H1 (cell line): ENCODE data around the gene IL6R. TPM values are rescaled to one million over a fixed set of nuclear protein-coding genes. Genes with fewer than 3 reads are reported as not detected.

Source experiments
- CTCF ChIA-PET: fragments of 300-600 bp; sonication (Branson Sonifier 250); formaldehyde crosslinking; loops from one replicate; lab custom pipeline; 2021; ENCODE audit not compliant: partially characterized antibody; lab: Charles Lee
- POLR2A ChIA-PET: fragments of 300-600 bp; sonication (Branson Sonifier 250); formaldehyde crosslinking; loops from one replicate; lab custom pipeline; 2021; ENCODE audit warnings: inconsistent platforms; ENCODE audit not compliant: partially characterized antibody; lab: Charles Lee
- DNase-seq, 2 experiments: peaks; one replicate each; pipeline versions ENCODE4 v3.0.0 to v3.0.0-alpha.2; 2010 to 2022; ENCODE audit warnings: low spot score in 2 of 2, low read depth in 1 of 2, mixed read lengths in 1 of 2
- FAIRE-seq: peaks from 2 replicates; lab custom pipeline; 2011; peaks lifted over from hg19 to GRCh38; lab: Jason Lieb, UNC
- H2AFZ ChIP-seq: 2 replicates; pipeline ENCODE4 v1.8.1; 2012; ENCODE audit warnings: low read length, inconsistent platforms
- H2AK5ac ChIP-seq: 2 replicates; pipeline ENCODE4 v1.6.1; 2013; ENCODE audit warnings: low read depth, low read length
- H2BK120ac ChIP-seq: replicated peaks from 2 replicates; pipeline ENCODE3; 2013; ENCODE audit warnings: low read depth, low read length, inconsistent platforms
- H2BK12ac ChIP-seq: 2 replicates; pipeline ENCODE4 v1.6.1; 2013; ENCODE audit warnings: low read depth, low read length
- H2BK15ac ChIP-seq: 2 replicates; pipeline ENCODE4 v1.6.1; 2013; ENCODE audit warnings: low read length
- H2BK20ac ChIP-seq: 2 replicates; pipeline ENCODE4 v1.6.1; 2013; ENCODE audit warnings: low read length
- H2BK5ac ChIP-seq: 2 replicates; pipeline ENCODE4 v1.6.1; 2013; ENCODE audit warnings: low read depth, low read length
- H3K14ac ChIP-seq: 2 replicates; pipeline ENCODE4 v1.6.1; 2013; ENCODE audit warnings: inconsistent platforms; ENCODE audit not compliant: insufficient read length
- H3K18ac ChIP-seq: 2 replicates; pipeline ENCODE4 v1.6.1; 2013; ENCODE audit warnings: low read length; ENCODE audit errors: extremely low read depth
- H3K23ac ChIP-seq: 2 replicates; pipeline ENCODE4 v1.6.1; 2013; ENCODE audit warnings: inconsistent platforms; ENCODE audit not compliant: insufficient read length
- H3K23me2 ChIP-seq: 2 replicates; pipeline ENCODE4 v1.6.1; 2013; ENCODE audit warnings: low read depth, low read length
- H3K27ac ChIP-seq: 2 replicates; pipeline ENCODE4 v1.6.1; 2011; ENCODE audit warnings: low read depth, low read length, inconsistent platforms
- H3K27me3 ChIP-seq, 4 experiments: replicated peaks in 1 of 4; 1 replicate in 1 of 4; 2 replicates in 3 of 4; pipeline versions ENCODE4 v1.6.1 to v1.8.1; 2011 to 2013; ENCODE audit warnings: low read length in 3 of 4, mild to moderate bottlenecking in 3 of 4, inconsistent platforms in 2 of 4, mixed read lengths in 2 of 4, moderate library complexity in 1 of 4; ENCODE audit not compliant: control insufficient read depth in 3 of 4, insufficient read depth in 3 of 4; ENCODE audit errors: extremely low read depth in 1 of 4
- H3K36me3 ChIP-seq, 4 experiments: 2 replicates each; pipeline versions ENCODE4 v1.6.1 to v1.8.1; 2011 to 2013; ENCODE audit warnings: mild to moderate bottlenecking in 4 of 4, low read length in 3 of 4, moderate library complexity in 2 of 4, control low read depth in 1 of 4, inconsistent platforms in 1 of 4; ENCODE audit not compliant: insufficient read depth in 4 of 4, control insufficient read depth in 2 of 4
- H3K4ac ChIP-seq: replicated peaks from 2 replicates; pipeline ENCODE3; 2013; ENCODE audit warnings: low read length, low read depth, mixed read lengths, inconsistent platforms; ENCODE audit not compliant: insufficient read length
- H3K4me1 ChIP-seq, 4 experiments: replicated peaks in 1 of 4; 1 replicate in 1 of 4; 2 replicates in 3 of 4; pipeline versions ENCODE4 v1.6.1 to v1.8.1; 2011 to 2013; ENCODE audit warnings: low read length in 3 of 4, inconsistent platforms in 2 of 4, mixed read lengths in 1 of 4; ENCODE audit not compliant: insufficient read depth in 4 of 4, control insufficient read depth in 3 of 4
- H3K4me2 ChIP-seq, 2 experiments: 2 replicates each; pipeline versions ENCODE4 v1.6.1 to v1.8.1; 2011 to 2013; ENCODE audit warnings: low read depth in 2 of 2, low read length in 2 of 2, control low read depth in 1 of 2, inconsistent platforms in 1 of 2, mild to moderate bottlenecking in 1 of 2; ENCODE audit not compliant: insufficient read depth in 1 of 2
- H3K4me3 ChIP-seq, 4 experiments: fragments of 200-600, 300-600 bp in 1 of 4; sonication (generic), shearing (Covaris generic), sonication (Bioruptor Twin) in 1 of 4; 2 replicates each; pipeline versions ENCODE4 v1.5.1 to v1.8.1; 2011 to 2016; ENCODE audit warnings: low read length in 4 of 4, low read depth in 3 of 4, control low read depth in 2 of 4, inconsistent platforms in 2 of 4, mild to moderate bottlenecking in 2 of 4, mixed read lengths in 1 of 4, moderate library complexity in 1 of 4; ENCODE audit not compliant: insufficient read depth in 2 of 4; ENCODE audit errors: extremely low read depth in 1 of 4
- H3K56ac ChIP-seq: replicated peaks from 2 replicates; pipeline ENCODE3; 2013; ENCODE audit warnings: low read depth, mild to moderate bottlenecking, mixed read lengths, low read length, inconsistent platforms; ENCODE audit not compliant: insufficient read length
- H3K79me1 ChIP-seq: 2 replicates; pipeline ENCODE4 v1.6.1; 2013; ENCODE audit warnings: low read depth, low read length, control low read depth
- H3K79me2 ChIP-seq, 2 experiments: 2 replicates each; pipeline versions ENCODE4 v1.6.1 to v1.8.1; 2012 to 2013; ENCODE audit warnings: low read length in 2 of 2, mild to moderate bottlenecking in 2 of 2, inconsistent platforms in 1 of 2; ENCODE audit not compliant: insufficient read depth in 2 of 2, control insufficient read depth in 1 of 2
- H3K9ac ChIP-seq, 4 experiments: replicated peaks in 1 of 4; 1 replicate in 1 of 4; 2 replicates in 3 of 4; pipeline versions ENCODE4 v1.6.1 to v1.8.1; 2011 to 2013; ENCODE audit warnings: low read depth in 3 of 4, low read length in 3 of 4, control low read depth in 2 of 4, mild to moderate bottlenecking in 2 of 4, moderate library complexity in 2 of 4, inconsistent platforms in 1 of 4; ENCODE audit errors: extremely low read depth in 1 of 4
- H3K9me3 ChIP-seq, 2 experiments: 2 replicates each; pipeline versions ENCODE4 v1.6.1 to v1.8.1; 2012 to 2013; ENCODE audit warnings: mild to moderate bottlenecking in 2 of 2, moderate library complexity in 2 of 2, control low read depth in 1 of 2, inconsistent platforms in 1 of 2, low read depth in 1 of 2, low read length in 1 of 2, mixed read lengths in 1 of 2; ENCODE audit not compliant: insufficient read depth in 2 of 2
- H4K20me1 ChIP-seq, 2 experiments: replicated peaks in 1 of 2; 2 replicates each; pipeline versions ENCODE3 to v1.8.1; 2011 to 2013; ENCODE audit warnings: inconsistent platforms in 2 of 2, low read length in 2 of 2, mild to moderate bottlenecking in 1 of 2; ENCODE audit not compliant: insufficient read depth in 2 of 2, control insufficient read depth in 1 of 2
- H4K5ac ChIP-seq: 2 replicates; pipeline ENCODE4 v1.6.1; 2013; ENCODE audit warnings: low read length, low read depth, mixed read lengths, inconsistent platforms; ENCODE audit not compliant: insufficient read length
- H4K8ac ChIP-seq: 2 replicates; pipeline ENCODE4 v1.8.0; 2013; ENCODE audit warnings: mild to moderate bottlenecking, moderate library complexity, low read length, inconsistent platforms; ENCODE audit not compliant: insufficient read depth; ENCODE audit errors: extremely low read depth
- H4K91ac ChIP-seq: replicated peaks from 2 replicates; pipeline ENCODE3; 2013; ENCODE audit warnings: low read length, mixed read lengths, inconsistent platforms; ENCODE audit not compliant: insufficient read length
- ASH2L ChIP-seq: fragments of 200-600, 300-600 bp; sonication (generic); IDR thresholded peaks from one replicate; pipeline ENCODE4 v1.7.1; 2017; ENCODE audit warnings: low read length
- TAF1 ChIP-seq: IDR thresholded peaks from 2 replicates; pipeline ENCODE4 v1.6.1; 2011; ENCODE audit warnings: mild to moderate bottlenecking, low read depth, low read length
- WGBS, 2 experiments: shearing (Covaris generic) in 1 of 2; methylation state at CpG; one replicate each; pipeline versions ENCODE4 v1.1.6 to v1.1.7; 2013 to 2015; ENCODE audit warnings: low lambda C conversion rate in 2 of 2, mixed read lengths in 2 of 2, inconsistent platforms in 1 of 2, low coverage in 1 of 2, missing lambda C conversion rate in 1 of 2; ENCODE audit not compliant: insufficient replicate concordance in 2 of 2, insufficient coverage in 1 of 2, insufficient read length in 1 of 2; ENCODE audit errors: extremely low coverage in 1 of 2, missing lambda C conversion rate in 1 of 2; 5-methylcytosine and 5-hydroxymethylcytosine counted together
- polyA plus RNA-seq, 7 experiments: library from polyadenylated mRNA; depleted of rRNA in 3 of 7; stranded (reverse) in 5 of 7; unstranded in 2 of 7; fragments of >200 nt in 5 of 7; fragments of 200-250 nt in 2 of 7; gene quantifications; 1 replicate in 5 of 7; 2 replicates in 1 of 7; 4 replicates in 1 of 7; pipeline versions ENCODE4 v1.2.1 to v1.2.3, GENCODE V29; 2011 to 2013; ENCODE audit warnings: missing spikeins in 2 of 7, mixed read lengths in 2 of 7
- total RNA-seq: library from RNA; stranded (reverse); fragmentation: NEBNext Ultra II Directional; extraction: Animal tissue kit (Norgen Biotek cat#: 25700); gene quantifications from 2 replicates; pipeline ENCODE4 v1.2.1, GENCODE V29; 2021

Gene IL6R
- total and polyA plus RNA-seq, 2 of the 8 experiments (the other 6 are each of a cell fraction or from before 2014, with no cell fraction given), result 2.3 to 3.0 TPM

- H3K23ac ChIP-seq, result no peak overlapping the region
- H3K14ac ChIP-seq, result no peak overlapping the region
- H2BK12ac ChIP-seq, result no peak overlapping the region
- no peaks in the 10 kb centered on the region for H3K79me2 ChIP-seq
- ChIA-PET POLR2A (no interaction called here), CTCF (interaction anchor here (0.7 to 2.2 kb wide), 10 partner anchors 8 to 444 kb away, joined by 3 to 7 read pairs (median 3); partner anchors contain the start of gene HAX1)
- no peak for FAIRE-seq
- WGBS, 2 experiments, result 94% methylated on average over 17 of the region's 18 CpGs; no CpG with 5 or more reads in 1 of the 2 experiments
- peaks cover 0 to 2% (median 0%) of the 10 kb centered on the region in 4 experiments; a peak in 1 of 7 replicates for H3K27me3 ChIP-seq
- no peaks in the 10 kb centered on the region for H3K23me2 ChIP-seq
- no peaks in the 10 kb centered on the region for H3K79me1 ChIP-seq
- no peak overlapping the region for H3K4ac ChIP-seq
- H2BK20ac ChIP-seq, result no peak overlapping the region
- no peak for DNase-seq
- H2BK120ac ChIP-seq, result no peak overlapping the region
- no peak overlapping the region for H3K4me2 ChIP-seq
- no peak overlapping the region for H2BK5ac ChIP-seq
- H3K9ac ChIP-seq, result no peak overlapping the region
- H3K27ac ChIP-seq, result no peak overlapping the region
- peaks cover 8 to 20% (median 16%) of the 10 kb centered on the region in 4 experiments for H3K4me1 ChIP-seq
- no peak overlapping the region for H2AK5ac ChIP-seq
- no peaks in the 10 kb centered on the region for H3K9me3 ChIP-seq
- H3K36me3 ChIP-seq, result no peaks in the 10 kb centered on the region
- no peak overlapping the region for H4K91ac ChIP-seq
- no peak overlapping the region for H4K8ac ChIP-seq
- H3K56ac ChIP-seq, result no peak overlapping the region
- H3K18ac ChIP-seq, result no peak overlapping the region
- no peak overlapping the region for H2BK15ac ChIP-seq
- no peak overlapping the region for H2AFZ ChIP-seq
- H3K4me3 ChIP-seq, result no peak overlapping the region
- no peaks in the 10 kb centered on the region for H4K20me1 ChIP-seq
- no peak overlapping the region for H4K5ac ChIP-seq
- TF ChIP-seq TAF1 (no peak), ASH2L (no peak)
Observed at GRCh38 chr1:154434346-154435085, 29.4 kb downstream of the IL6R start.
